ENCODE data around the gene SCARB1.

Gene SCARB1

DNA sequence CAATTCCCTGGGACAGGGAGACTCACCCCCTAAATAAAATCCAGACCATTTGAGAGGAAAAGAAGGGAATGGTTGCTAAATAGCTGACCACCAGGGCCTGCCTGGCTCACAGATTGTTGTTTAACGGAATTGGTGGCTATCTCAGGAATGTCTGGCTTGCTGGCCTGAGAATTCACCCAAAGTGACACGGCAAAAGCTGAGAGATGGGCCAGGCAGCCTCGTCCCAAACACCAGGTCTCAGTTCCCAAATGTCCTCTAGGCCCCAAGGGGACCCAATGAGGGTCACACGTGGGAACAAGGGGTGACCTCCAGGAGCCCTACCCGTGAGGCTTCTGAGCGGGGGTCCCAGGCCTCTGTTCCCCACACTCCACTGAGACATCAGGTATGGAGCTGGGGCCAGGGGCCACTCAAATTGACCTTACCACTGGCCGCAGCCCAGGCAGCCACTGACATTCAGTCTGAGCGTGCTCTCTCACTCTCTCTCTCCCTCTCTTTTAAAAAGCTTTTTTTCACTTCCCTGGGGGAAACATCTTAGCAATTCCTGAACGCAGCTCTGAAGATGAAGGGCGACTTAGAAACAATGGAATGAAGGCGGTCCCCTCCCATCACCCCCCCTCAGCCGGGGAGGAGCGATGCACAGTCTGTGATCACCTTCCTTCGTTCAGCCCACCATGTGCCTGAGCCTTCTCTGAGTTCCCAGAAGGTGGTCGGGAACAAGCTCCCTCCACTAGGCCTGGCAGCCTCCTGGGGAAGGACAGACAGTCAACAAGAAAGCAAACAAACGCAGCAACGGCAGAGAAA is 131.2 kb downstream of the SCARB1 start:
- DNase-seq (ENCODE audit: low read depth in 2 of 2) = no peak

DNA sequence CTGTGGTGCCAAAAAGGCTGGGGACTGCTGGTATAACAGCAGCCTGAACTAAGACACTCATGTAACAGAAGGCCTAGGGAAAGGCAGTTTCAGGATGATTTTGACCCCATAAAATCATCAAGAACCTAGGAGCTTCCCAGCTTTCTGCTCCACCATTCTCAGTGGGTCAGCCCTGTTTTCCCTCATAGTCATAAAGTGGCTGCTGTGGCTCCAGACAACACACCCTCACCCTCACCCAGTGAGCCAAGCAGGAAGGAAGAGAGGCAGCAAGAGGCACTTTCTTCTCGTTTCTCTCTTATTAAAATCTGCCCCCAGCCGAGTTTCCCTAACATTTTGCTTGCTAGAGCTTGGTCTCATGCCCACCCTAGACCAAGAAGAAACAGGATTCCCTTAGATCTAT is 131.8 kb downstream of the SCARB1 start:
- DNase-seq (ENCODE audit: low read depth in 2 of 2) = no peak

DNA sequence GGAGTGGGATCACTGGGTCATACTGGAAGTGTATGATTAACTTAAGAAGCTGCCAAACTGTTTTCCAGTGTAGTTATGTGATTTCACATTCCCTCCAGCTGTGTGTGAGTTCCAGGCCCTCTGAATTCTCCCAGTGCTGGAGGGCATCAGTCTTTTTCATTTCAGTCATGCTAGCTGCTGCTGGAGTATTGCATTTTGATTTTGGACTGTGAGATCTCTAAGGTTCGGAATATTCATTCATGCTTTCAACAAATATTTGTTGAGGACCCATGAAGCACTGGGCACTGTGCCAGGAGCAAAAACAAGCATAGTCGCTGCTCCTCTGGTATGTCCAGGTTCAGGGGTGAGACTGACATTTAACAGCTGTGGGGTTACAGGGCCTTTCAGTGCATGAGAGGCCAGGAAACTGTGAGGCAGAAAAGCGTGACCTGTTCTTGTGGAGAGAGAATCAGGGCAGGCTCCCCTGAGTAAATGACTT is 133.2 kb downstream of the SCARB1 start:
- DNase-seq (ENCODE audit: low read depth in 2 of 2) = no peak

DNA sequence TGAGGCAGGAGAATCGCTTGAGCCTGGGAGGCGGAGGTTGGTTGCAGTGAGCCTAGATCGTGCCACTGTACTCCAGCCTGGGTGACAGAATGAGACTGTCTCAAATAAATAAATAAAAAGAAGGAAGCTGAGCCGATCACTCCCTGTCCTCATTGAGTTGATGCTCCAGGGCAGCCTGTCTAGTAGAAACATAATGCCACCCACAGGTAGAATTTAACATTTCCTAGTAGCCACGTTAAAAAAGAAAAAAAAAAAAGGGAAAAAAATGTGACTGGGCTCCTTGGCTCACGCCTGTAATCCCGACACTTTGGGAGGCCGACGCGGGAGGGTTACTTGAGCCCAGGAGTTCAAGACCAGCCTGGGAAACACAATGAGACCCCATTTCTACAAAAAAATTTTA is 135.7 kb downstream of the SCARB1 start:
- no peak for DNase-seq (ENCODE audit: low read depth in 2 of 2)

DNA sequence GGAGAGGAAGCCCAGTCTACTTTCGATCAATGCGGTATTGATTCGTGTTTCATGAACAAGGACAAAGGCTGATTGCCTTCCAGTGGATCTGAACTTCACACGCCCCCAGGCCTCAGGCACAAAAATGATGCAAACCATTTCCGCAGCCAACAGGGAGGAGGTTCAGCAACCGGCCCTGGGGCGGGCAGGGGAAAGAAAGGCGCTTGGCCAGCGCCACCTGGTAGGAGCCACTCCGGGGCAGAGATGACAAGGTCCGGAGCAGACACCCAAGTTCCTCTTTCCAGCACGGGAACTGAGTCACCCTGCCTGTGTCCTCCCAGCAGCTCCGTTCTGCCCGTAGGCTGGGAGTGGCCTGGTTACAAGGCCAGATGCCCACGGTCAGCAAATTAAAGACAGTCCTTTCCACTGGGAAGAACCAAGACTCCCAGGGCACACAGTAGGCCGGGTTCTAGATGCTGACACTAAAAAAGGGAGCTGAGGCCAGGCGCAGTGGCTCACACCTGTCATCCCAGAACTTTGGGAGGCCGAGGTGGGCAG is 136.3 kb downstream of the SCARB1 start:
- no peak for DNase-seq (ENCODE audit: low read depth in 2 of 2)
